Stimulated activated CD4-positive, alpha-beta T cell treated with anti-CD3 and anti-CD28 coated beads, Interleukin-4, amount 100 ng/mL, for 1 hour (primary cell): ENCODE data around the gene TNS3.

Experiments used
- DNase-seq: peaks from one replicate; pipeline ENCODE4 v3.0.0-alpha.2; 2020

Gene TNS3

DNA sequence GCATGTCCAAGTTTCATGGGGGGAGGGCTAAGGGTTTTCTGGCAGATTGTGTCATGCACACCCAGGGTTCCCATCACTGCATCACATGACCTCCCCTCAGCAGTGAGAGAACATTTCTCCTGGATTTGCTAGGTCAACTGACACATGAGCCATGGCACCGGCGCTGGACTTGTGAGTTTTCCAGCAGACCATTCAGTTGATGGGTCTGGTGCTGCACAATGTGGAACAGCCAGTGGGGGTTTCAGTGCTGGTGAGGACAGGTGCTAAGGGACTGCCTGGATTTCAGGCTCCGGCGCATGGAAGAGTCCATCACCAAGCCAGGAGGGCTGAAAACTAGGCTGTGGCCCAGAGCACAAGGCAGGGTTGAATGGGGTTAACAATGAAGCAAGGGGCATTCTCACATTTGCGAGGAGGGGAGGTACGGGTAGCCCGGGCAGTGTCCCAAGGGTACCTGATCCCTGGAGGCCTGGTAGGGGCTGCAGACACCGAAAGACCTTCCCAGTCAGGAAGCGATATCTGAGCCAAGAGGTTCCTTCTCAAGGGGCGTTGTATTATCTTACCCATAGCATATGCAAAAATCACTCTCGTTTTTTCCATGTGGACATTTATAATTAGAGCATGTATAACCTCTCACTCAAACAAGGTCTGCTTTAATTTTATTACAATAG, 203.0 kb downstream of the TNS3 start:
- no peak for DNase-seq

DNA sequence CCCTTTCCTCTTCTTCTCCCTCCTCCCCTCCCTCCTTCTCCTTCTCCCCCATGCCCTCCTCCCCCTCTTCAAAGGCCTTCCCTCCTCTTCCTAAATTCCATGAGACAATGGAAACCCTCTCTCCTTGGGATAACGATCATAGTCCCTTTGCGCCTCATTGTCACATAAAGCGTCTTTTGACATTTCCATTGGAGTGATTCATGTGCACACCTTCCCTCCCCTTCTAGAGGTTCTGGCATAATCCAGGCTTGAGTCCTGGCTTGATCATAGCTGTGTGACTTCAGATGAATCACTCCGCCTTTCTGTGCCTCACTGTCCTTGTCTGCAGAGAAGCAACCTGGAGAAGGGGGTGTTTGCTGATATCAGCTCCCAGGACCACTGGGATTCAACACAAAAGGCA, 204.2 kb downstream of the TNS3 start:
- DNase-seq = no peak

DNA sequence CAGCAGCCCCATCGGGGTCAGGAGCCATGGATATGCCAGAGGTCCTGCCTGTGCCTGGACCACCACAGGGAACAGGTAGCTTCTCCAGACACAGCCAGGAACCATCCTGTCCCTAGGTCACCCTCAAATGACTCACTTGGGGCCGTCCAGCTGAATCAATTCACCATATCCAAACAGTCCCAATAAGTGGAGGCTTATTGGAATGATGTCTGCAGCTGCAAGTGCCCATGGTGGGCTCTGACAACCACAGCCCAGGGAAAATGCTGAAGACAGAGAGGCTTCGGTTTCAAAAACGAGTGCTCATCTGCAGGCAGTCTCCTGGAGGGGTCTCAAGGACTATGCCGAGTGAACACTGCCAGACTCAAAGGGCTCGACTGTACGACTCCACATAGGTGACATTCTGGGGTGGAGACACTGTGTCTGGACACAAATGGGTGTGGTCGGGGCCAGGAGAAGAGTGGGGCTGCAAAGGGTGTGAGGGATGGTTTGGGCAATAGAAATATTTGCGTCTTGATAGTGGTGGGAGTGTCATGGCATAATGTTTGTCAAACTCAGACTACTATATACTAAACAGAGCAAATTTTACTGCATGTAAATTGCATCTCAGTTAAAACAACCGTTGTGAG, 204.8 kb downstream of the TNS3 start:
- DNase-seq = no peak

DNA sequence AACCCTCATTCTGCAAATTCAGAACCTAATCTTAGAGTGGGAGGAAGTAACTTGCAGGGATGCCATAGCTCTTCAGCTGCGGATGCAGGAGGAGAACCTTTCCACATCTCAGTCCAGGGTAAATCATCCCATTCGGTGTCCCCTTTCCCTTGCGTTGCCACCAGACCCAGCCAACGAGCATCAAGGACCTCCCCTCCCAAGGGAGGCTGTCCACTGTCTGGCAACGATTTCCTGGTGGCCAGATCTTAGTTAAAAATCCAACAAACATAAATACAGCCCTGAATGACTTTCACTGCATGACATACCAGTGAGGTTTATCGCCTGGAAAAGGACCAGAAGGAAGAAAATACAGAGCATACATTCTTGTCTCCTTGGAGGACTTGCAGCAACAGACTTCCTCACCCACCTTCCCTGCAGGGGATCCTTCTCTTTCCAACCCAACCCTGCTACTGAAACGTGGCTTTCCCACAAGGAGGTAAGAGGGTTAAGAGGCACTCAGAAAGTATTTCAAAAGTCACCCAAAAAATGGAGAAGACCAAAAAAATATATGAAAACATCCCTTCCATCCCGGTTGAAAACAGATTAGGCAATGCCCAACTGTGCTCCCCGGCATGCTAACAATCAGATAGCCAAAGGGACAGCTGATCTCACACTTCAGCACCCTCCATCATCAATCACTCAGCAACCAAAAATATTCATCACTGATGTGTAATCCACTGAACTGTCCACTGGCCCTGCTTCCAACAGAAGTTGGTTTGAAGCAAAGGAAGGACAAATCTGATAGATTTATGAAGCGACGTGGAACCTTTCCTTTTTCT, 206.6 kb downstream of the TNS3 start:
- no peak for DNase-seq

DNA sequence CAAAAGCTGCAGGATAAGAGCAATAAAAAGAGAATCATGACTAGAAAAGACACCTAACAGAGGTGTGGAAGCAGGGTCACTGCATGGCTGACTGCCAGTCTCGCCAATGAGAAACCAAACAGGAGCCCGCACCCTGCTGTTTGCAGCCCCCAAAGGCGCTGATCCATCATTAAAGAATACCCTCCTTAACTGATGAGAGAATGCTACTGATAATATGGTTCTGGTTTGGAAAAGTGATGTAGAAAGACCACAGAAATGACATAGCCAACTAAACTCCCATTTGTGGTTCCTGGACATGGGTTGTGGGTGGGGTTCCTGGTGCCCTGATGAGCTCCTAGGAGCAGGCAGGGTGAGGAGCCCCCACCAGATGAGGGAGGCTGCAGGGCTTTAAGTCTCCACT, 207.4 kb downstream of the TNS3 start:
- DNase-seq = no peak

DNA sequence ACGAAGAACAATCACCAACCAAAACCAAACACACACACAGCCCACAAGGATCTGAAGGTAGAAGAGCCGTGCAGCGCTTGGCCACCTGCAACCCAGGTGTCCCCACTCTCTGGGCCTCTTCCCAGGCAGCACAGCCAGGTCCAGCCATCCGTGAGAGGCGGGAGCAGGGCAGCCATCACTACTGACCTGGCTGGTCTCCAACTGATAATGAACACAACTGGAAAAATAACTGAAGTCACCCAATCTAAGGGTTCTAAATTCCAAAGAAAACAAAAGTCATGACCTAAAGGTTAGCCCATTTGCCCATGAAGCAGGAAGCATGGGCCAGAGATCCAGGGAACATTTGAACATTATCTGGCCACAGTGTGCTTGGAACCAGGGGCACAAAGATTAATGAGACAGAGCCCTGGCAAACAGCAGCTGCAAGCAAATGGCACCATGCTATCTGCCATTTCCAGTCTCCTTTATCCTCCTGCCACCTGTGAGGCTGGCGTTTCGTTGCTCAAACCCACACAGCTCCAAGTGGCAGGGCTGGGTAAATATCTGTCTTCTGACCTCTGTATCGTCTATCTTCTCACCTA, 207.9 kb downstream of the TNS3 start:
- no peak for DNase-seq

DNA sequence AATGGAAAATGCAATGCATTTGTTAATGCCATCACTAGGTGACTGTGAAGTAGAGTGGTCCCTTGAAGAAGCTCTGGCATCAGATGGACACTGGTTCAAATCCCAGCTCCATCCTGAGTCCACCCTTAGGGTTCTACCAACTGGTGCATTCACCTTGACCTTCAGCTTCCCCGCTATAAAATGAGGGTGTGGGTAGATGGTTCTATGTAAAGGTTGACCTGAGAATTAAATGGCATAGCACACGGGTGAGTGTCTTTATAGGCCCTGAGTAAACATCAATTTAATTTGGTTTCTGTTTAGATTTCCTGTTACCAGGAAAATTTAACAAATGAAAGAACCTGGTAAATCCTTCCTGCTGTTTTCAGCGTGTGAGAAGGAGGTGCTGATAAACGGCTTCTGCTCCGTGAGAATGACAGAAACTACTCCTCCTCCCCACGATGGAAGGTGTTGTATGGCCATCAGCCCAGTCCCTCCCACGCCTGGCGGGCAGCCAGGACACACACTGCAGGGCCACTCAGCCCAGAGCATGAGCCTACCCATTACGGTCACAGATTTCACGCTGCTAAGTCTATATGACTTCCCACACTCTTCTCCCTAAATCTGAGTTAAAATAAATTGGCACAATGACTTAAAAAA, 210.1 kb downstream of the TNS3 start:
- DNase-seq = no peak

DNA sequence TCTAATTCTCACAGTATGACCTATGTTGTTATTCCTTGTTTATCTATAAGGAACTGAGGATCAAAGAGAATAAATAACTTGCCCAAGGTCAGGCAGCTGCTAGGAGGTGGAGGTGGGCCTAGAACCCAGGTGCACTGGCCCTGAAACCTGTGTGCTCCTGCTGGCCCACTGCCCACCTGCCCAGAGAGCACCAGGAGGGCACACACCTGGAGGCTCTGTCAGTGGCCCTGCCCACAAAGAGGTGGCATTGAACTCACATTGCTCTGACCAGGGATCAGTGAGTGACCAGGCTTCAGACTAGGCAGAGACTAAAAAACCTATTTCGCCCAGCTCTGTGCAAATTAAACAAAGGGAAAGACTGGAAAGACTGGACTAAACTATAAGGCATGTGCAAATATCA, 210.6 kb downstream of the TNS3 start:
- DNase-seq = no peak

DNA sequence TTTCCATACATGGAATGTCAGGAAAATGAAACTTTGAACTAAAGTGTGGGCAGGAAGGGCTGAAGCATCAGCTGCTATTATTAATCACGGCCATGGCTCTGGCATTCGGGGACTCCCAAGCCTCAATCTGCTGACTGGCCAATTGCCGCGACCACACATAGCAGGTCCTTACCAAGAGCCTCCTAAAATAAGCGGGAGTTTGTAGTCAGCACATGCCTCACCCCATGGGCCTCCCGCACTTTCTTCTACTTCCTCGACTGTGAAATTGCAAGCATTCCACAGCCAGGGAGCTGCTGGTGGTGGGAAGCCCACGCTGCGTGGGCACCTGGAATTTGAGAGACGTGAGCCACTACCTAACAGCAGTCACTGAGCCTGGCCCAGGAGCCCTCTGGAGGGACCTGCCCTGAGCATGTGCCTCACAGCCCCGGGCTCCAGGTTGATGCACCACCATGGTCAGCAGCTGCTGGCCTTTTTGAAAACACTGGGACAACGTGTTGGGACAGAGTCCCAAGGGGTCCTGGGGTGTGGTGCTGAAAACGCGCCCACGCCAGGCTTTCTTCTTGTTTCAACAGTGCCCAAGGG, 211.4 kb downstream of the TNS3 start:
- DNase-seq = no peak

DNA sequence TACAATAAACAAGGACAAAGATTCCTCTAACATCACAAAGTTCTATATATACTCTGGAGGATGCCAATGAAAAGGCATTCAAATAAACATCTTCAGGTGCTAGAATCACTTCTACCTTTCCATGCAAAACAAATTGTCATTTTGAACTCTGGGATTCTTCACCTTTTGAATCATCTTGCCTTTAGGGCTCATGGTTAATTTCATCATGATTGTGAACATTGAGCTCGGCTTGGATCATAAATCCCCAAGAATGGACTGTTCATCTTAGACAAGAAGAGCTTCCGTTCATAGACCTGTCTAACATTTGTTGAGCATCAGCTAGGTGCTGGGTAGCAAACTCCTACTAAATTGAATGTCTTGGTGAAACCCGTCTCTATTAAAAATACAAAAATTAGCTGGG, 212.2 kb downstream of the TNS3 start:
- no peak for DNase-seq

DNA sequence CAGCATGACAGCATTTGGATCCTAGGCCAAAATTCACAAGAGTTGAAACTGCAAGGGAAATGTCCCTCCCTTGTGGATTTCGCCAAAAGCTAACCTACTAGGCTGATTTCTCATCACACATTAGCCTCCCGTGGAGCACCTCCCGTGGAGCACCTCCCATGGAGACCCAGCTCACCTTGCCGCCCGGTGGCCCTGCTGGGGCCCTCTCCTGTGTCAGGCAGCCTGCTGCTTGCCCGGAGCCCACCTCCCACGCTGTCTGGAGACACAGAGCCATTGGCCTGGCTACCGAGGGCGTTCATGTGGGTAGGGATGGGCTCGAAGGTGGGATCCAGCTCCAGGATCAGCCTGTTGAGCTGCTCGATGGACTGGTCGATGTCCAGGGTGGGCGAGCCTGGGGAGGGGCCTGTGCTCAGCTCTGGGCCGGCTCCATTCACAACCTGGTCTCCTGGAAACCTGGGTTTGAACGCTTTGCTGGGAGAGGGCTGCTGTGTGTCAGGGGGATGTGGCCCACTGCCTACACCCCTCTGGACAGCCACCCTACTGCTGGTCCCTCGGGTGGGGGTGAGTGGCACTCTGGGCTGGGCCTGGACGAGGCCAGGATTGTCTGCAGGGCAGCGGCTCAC, 213.6 kb downstream of the TNS3 start:
- no peak for DNase-seq

DNA sequence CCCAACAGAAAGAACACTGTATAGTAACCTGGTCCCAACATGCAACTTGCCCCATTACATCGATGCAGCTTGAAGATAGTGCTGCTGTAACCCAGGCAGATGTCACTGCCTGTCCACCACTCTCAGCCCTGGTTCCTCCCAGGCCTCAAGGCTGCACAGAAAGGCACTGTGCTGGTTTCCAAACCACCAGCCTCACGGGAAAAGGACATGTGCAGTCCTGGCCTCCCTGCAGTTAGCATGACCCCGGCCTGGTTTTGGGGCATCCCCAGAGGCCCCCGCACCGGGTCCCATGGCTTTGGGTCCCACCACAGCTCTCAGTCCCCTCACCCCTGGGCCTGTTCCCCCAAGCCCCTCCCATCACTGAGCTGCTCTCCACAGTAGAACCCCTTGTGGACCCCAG, 214.5 kb downstream of the TNS3 start:
- DNase-seq = no peak

DNA sequence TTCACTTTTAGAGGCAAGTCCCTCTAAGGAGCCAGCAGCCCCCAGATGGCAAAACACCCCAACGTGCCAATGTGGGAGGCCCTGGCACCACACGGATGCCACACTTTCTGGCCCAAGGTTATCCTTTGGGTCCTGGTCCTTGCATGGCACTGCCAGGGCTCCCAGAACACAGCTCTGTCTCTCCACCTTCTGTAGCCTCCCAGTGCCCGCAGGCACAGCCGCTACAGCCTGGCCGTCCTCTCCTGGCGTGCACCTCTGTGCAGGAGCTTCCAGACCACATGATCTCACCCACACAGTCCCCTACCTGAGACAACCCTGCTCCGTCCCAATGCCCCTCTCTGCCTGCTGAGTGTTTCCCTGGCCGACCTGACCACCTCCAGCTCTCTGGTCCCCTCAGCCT, 215.0 kb downstream of the TNS3 start:
- no peak for DNase-seq

DNA sequence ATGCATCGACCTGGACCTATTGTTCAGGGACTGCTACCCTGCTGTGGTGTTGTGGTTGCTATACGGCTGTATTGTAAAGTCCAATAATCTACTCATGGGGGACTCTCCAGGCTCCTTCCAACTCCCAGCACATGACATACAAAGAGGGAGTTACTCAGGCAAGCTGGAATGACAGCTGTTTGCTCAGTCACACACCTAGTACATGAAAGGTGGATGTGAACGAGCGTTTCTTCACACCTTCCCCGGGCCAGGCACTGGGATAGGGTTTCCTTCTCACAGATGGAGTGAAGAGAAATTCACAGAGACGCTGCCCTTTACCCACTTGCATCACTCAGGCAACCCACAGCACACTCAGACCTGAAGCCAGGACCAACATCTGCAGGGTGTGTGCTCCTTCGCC, 215.7 kb downstream of the TNS3 start:
- no peak for DNase-seq

DNA sequence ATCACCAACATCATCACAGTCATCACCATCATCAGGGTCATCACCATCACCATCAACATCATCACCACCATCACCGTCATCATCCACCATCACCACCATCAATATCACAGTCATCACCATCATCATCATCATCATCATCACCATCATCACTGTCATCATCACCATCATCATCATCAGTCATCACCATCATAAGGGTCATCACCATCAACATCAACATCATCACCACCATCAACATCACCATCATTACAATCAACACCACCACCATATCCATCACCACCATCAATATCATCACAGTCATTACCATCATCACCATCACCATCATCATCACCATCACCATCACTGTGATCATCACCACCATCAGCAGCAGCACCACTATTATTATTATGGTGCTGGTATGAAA, 218.9 kb downstream of the TNS3 start:
- DNase-seq = no peak

DNA sequence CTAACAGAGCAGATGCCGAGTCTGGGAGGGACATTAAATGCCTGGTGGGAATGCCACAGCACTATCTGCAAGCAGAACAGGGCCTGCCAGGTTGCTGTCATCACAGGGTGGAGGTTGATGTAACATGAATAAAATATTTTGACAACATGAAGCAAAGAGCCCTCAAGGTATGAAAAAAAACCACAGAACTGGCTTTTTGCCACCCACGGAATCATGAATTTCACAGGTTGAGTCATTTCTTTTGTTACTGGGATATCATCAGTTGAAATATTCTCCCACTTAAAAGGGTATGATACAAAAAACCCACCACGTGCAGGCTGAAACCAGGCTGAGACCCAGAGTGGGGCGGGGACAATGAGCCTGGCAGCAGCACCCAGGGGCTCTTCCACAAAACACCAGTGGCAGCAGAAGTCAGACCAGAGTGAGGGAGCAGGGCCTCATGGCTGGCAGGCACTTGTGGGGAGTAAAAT, 220.1 kb downstream of the TNS3 start:
- DNase-seq = no peak

DNA sequence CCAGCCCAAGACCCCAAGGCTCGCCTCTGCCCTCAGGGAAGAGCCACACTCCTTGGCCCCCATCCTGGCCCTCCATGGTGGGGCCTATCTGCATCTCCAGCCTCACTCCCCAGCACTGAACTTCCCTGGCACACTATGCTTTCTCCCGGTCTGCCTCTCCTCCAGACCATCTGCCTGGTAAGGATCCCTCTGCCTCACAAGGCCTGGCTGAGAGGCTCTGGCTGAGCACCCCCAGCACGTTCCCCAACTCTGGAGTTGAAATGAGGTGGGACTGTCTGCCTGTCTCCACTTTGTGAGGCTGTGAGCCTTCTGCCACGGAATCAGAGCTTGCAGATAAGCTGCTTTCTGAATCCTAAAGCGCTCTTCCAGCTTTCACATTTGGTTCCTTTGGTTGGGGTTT, 220.7 kb downstream of the TNS3 start:
- DNase-seq = no peak

DNA sequence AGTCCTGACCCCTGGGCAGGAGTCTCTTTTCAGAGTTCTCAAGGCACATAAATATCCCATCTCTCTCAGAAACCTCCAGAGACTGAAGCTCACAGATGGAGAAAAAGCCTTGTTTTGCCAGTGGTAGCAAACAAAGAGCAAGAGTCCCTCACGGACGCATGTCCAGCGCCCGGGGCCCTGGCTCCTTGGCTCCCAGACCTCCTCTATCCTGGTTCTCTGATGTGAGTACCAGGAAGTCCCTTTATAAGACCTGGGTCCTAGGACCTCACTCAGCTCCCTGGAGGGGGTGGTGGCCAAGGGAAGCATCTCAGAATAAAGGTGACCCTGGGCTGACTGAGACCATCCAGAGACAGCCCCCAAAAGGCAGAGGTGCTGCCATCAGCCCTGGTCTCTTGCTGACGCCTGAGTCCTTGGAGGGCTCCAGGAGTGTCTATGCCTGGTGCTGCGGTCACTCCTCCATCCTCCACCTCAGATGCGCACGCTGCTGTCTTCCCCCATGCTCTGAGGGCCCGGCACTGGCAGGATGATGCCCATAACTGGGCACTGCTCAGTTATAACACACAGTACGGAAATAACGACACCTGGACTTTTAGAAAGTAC, 221.5 kb downstream of the TNS3 start:
- no peak for DNase-seq

DNA sequence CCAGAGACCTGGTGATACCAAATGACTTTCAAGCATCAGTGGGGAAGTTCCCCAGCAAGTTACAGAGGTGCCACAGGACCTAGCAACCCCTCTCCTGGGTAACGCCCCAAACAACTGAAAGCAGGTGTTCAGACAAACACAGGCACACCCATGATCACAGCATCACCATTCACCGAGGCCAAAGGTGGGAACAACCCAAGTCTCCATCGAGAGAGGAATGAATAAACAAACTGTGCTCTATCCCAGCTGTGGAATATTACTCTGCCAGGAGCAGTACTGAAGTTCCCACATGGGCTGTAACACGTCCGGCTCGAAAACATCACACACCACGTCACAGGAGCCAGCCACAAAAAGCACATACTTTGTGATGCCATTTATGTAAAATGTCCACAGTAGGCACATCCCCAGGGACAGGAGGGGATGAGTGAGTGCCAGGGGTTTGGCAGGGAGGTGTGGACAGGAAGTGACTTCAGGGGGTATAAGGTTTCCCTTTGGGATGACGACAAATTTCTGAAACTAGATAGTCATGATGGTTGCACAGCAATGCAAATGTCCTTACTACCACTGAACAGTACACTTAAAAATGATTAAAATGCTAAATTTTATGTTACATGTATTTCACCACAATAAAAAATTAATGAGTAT, 222.8 kb downstream of the TNS3 start:
- DNase-seq = no peak

DNA sequence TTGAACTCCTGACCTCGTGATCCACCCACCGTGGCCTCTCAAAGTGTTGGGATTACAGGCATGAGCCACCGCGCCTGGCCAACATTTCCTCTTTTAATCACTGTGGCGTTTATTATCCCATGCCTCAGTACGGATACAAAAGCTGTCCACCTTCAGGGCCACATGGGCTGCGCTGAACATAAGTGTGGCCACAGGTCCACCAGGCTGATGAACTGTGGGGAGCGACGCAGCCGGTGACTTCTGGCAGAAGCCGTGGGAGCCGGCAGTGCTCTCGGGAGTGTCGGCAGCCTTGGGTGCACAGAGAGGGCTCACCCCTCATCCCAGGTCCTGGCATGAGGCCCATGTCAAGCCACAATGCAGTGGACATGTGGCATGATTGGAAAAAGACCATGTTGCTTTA, 223.6 kb downstream of the TNS3 start:
- DNase-seq = no peak

DNA sequence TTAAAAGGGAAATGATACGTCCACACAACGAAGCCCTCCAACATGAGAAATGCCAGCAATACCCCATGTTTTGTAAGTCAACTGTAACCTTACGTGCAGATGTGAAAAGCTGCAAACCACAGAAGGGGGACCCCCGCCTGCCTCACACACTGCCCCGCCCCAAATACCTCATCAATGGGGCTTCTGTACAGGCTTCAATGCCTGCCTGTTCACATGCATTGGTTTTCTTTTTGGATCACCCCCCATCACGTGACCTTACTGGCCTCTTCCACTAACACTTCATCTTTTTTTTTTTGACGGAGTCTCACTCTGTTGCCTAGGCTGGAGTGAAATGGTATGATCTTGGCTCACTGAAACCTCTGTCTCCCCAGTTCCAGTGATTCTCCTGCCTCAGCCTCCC, 224.0 kb downstream of the TNS3 start:
- DNase-seq = no peak

DNA sequence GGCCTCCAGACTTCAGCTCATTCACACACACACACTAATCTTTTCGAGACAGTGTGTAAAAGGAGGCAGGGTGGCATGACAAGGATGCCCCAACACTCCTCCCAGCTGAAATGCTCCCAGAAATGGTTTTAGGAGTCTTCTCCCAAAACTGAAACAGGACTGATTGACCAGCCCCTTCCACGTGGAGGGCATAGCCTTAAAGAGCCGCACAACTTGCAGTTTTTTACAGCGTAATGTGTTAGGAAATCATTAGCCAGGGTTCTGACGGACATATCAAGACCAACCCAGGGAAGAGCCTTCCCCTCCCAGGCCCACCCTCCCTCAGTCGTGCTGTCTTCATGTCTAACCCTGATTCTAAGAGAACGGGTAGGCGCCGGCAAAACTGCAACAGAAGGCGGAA, 224.6 kb downstream of the TNS3 start:
- no peak for DNase-seq
